LNCaP clone FGC (cell line): ENCODE measurements around the gene PSME2.

Experiments
- DNase-seq: peaks from one replicate; pipeline ENCODE4 v3.0.0-alpha.2; 2011; ENCODE audit warnings: low read depth
- H3K4me3 ChIP-seq: 2 replicates; pipeline ENCODE4 v1.5.1; 2011; ENCODE audit warnings: mild to moderate bottlenecking, low read depth, low read length, control low read depth
- TF ChIP-seq, protein P1 (sequence below): IDR thresholded peaks from 2 replicates; pipeline ENCODE4 v1.5.1; 2012; ENCODE audit warnings: mild to moderate bottlenecking; ENCODE audit not compliant: control insufficient read depth, insufficient read depth; ENCODE audit errors: extremely low read depth

The PSME2 gene

DNA sequence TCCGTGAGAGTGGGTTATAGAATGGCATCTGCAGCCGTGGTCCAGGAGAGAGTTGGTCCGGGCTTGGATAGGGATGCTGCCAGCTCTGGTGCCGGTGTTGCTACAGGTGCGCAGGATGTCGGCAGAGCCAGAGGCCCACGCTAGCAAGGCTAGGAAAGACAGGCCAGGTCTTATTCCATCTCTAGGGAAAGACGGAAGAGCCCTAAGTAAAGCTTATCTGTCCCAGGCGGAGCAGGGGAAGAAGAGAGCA is 10.9 kb downstream of the PSME2 start:
- TF ChIP-seq, protein P1, sequence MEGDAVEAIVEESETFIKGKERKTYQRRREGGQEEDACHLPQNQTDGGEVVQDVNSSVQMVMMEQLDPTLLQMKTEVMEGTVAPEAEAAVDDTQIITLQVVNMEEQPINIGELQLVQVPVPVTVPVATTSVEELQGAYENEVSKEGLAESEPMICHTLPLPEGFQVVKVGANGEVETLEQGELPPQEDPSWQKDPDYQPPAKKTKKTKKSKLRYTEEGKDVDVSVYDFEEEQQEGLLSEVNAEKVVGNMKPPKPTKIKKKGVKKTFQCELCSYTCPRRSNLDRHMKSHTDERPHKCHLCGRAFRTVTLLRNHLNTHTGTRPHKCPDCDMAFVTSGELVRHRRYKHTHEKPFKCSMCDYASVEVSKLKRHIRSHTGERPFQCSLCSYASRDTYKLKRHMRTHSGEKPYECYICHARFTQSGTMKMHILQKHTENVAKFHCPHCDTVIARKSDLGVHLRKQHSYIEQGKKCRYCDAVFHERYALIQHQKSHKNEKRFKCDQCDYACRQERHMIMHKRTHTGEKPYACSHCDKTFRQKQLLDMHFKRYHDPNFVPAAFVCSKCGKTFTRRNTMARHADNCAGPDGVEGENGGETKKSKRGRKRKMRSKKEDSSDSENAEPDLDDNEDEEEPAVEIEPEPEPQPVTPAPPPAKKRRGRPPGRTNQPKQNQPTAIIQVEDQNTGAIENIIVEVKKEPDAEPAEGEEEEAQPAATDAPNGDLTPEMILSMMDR = no peak
- no peak for DNase-seq
- peak overlapping the region; percentile 77 for H3K4me3 ChIP-seq

DNA sequence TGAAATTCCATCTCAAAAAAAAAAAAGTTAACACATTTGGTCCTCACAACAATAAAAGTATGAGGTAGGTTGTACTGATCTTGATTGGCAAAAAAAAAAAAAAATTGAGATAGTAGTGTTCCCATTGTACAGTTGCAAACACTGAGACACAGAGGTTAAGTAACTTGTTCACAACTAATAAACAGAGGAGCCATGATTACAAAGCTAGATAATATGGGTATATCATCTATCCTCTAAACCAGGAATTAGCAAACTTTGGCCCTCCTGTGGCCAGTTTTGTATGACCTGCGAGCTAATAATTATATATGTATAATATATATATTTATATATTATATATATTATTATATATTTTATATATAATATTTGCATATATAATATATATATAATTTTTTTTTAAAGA is 12.7 kb downstream of the PSME2 start:
- TF ChIP-seq, protein P1 = no peak
- DNase-seq = no peak
- H3K4me3 ChIP-seq = no peak overlapping the region

DNA sequence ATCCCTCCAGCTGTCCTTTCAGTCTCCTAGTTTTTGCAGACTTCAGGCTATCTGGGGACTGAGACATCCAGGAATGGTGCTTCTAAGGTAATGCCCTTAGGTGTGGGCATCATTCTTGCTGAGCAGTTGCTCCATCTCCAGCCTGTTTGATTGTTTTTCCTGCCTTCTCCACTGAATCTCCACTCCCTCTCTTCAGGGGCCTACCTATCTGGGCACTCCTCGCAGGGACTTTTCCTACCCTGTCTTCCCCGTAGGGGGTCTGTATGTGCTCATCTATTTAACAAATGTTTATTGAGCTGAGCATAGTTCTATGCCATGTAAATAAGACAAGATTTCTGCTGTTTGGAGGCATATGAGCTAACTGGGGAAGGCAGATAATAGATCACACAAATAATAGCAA is 13.4 kb downstream of the PSME2 start:
- TF ChIP-seq, protein P1 = no peak
- no peak overlapping the region for H3K4me3 ChIP-seq
- DNase-seq = no peak

DNA sequence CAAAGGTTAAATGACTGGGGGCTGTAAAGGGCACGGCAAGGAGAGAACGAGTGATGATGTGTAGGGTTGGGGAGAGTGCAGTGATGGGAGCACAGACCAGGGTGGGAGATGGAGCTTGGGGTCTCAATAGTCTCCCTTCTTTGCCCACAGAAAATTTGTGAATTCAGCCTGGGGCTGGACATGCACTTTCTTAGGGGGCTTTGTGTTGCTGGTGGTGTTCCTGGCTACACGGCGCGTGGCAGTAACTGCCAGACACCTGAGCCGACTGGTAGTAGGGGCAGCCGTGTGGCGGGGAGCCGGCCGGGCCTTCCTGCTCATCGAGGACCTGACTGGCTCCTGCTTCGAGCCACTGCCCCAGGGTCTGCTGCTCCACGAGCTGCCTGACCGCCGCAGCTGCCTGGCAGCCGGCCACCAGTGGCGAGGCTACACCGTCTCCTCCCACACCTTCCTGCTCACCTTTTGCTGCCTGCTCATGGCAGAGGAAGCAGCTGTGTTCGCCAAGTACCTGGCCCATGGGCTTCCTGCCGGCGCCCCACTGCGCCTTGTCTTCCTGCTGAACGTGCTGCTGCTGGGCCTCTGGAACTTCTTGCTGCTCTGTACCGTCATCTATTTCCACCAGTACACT is 14.2 kb downstream of the PSME2 start:
- TF ChIP-seq, protein P1 = no peak
- no peak for DNase-seq

DNA sequence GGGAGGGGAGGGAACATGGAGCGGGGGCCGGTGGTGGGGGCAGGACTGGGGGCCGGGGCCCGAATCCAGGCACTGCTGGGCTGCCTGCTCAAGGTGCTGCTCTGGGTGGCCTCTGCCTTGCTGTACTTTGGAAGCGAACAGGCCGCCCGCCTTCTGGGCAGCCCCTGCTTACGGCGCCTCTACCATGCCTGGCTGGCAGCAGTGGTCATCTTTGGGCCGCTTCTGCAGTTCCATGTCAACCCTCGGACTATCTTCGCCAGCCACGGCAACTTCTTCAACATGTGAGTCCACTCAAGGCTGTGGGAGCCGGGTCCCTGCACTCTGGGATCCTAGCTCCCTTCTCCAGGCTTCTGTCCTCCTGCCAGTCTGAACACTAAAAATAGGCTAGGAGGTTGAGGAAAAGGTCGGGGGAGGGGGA is 14.9 kb downstream of the PSME2 start:
- DNase-seq = no peak
- H3K4me3 ChIP-seq = no peak overlapping the region
- TF ChIP-seq, protein P1 = no peak

More for the DNA sequence above, 14.2 kb downstream of the PSME2 start:
- no peak overlapping the region for H3K4me3 ChIP-seq

DNA sequence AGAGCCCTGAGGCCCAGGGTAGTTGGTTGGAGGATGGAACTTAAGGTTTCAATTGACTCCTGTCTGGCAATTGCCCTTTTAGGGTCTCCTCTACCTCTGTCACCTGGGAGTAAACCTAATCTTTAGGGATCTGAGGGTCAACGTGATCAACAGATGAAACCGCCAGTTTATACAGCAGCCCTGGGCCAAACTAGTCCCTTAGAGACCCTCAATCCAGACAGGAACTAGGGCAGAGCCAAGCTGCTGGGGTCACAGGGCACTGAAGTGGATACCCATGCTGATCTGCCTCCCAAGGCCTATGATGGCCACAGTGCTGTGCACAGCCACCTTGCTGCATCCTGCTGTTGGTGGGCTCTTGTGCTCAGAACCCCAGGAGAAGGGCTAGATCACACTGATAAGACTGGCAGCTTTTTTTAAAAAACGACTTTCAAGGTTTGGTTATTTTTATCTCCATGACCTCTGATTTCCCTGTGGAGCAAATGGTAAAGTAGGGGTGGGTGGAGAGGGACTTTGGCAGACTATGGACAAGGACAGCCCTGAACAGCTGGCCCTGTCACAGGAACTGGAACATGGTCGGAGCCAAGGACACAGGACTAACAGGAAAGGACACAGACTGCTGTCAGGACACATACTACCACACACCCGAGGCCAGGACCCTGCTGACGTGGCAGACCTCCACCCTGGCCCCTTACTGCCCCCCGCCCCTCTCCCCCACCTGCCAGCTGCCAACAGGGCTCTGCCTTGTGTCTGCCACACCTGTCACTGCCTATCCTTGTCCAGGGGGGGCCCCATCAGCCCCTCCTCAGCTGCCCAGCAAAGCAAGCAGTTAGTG is 15.5 kb downstream of the PSME2 start:
- H3K4me3 ChIP-seq = no peak overlapping the region
- TF ChIP-seq, protein P1 = no peak
- no peak for DNase-seq

DNA sequence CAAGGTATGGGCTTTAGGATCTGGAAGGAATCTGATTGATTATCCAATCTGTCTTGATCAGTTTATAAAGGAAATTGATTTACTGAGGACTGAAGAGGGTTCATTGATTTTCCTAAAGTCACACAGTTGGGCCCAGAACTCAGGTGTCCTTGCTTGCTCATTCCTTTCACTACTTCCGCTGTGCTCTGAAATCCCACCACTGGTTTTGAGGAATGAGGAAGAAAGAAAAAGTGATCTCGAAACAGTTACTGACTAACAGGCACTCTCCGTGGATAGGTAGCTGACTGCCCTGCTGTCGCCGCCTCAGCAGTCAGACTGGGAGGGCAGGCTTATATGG is 16.1 kb downstream of the PSME2 start, which contains the start of gene FITM1:
Gene FITM1, plus strand, starts transcription at position 280 of the 337 bp plus-strand sequence. CDS start 905 bp downstream, outside the sequence.
- no peak within 1 kb of the TSS for H3K4me3 ChIP-seq
- TF ChIP-seq, protein P1 = no peak
- no peak for DNase-seq
